Prostate gland (tissue), 2 donors: ENCODE measurements around the gene RRP1B.

Source experiments
- CTCF ChIP-seq, 4 experiments: fragments of 200-600 bp in 2 of 4; fragments of 450-650 bp in 2 of 4; sonication (generic) in 2 of 4; IDR thresholded peaks; 1 replicate in 3 of 4; 2 replicates in 1 of 4; pipeline ENCODE4 v1.5.1; 2016 to 2019; ENCODE audit warnings: antibody characterized with exemption in 4 of 4, mild to moderate bottlenecking in 2 of 4, moderate library complexity in 2 of 4
- POLR2AphosphoS5 ChIP-seq: sonication (generic); formaldehyde crosslinking; IDR thresholded peaks from one replicate; pipeline ENCODE4 v1.6.1; 2017; ENCODE audit warnings: antibody characterized with exemption

- no peak for TF ChIP-seq POLR2AphosphoS5
- TF ChIP-seq CTCF (IDR thresholded peaks at IDR 0.05): no peak
Observed at GRCh38 chr21:43703035-43703880, 43.9 kb downstream of the RRP1B start.
